GM19023 (cell line): ENCODE results near the gene ACAT2.
"Not testable (repeated sequence)": the region's sequence is repeated elsewhere in the genome, so short reads cannot be mapped to it uniquely, and the experiment has no call there.

Experiments
- ATAC-seq: cut with Tn5 transposase; IDR thresholded peaks from one replicate; pipeline ENCODE4 v1.9.1; 2021; ENCODE audit warnings: mild to moderate bottlenecking, moderate library complexity; ENCODE audit not compliant: unreplicated experiment

The ACAT2 gene

GRCh38 chr6:159762681-159763293 is 942 bp downstream of the ACAT2 start:
- peak; percentile 5 for ATAC-seq

GRCh38 chr6:159766906-159767305 is 5.1 kb downstream of the ACAT2 start:
- no peak for ATAC-seq

GRCh38 chr6:159769470-159769869 is 7.6 kb downstream of the ACAT2 start:
- no peak for ATAC-seq

GRCh38 chr6:159772196-159772595 is 10.4 kb downstream of the ACAT2 start:
- no peak for ATAC-seq

GRCh38 chr6:159777240-159777904 is 15.5 kb downstream of the ACAT2 start:
- ATAC-seq: no peak

GRCh38 chr6:159778131-159778530 is 16.3 kb downstream of the ACAT2 start:
- ATAC-seq: no peak

- no peak for ATAC-seq
Observed at GRCh38 chr6:159778542-159779103, 16.8 kb downstream of the ACAT2 start.

GRCh38 chr6:159788276-159788675 is 26.4 kb downstream of the ACAT2 start:
- no peak for ATAC-seq

- ATAC-seq: no peak
Observed at GRCh38 chr6:159788753-159789376, 27.0 kb downstream of the ACAT2 start.

- ATAC-seq: peak; percentile 79
Observed at GRCh38 chr6:159789377-159790148, 27.7 kb downstream of the ACAT2 start, which contains the start of gene TCP1. Gene TCP1 (minus strand): TSS chr6:159789602. CDS start chr6:159789468, 134 bp downstream.

GRCh38 chr6:159790149-159790955 is 28.5 kb downstream of the ACAT2 start, which contains the start of gene MRPL18:
Gene MRPL18 (plus strand): TSS chr6:159790467. CDS start chr6:159790588, 121 bp downstream.
- peak; percentile 83 for ATAC-seq

GRCh38 chr6:159790956-159791598 is 29.2 kb downstream of the ACAT2 start:
- no peak for ATAC-seq

GRCh38 chr6:159794976-159795375 is 33.1 kb downstream of the ACAT2 start:
- not testable (repeated sequence) for ATAC-seq

- ATAC-seq: no peak
Observed at GRCh38 chr6:159797554-159797953, 35.7 kb downstream of the ACAT2 start.

- ATAC-seq: no peak
Observed at GRCh38 chr6:159800141-159800865, 38.5 kb downstream of the ACAT2 start, which contains the start of gene PNLDC1. Gene PNLDC1 (plus strand): TSS chr6:159800276. CDS start chr6:159800308, 32 bp downstream.

- ATAC-seq: no peak
Observed at GRCh38 chr6:159801935-159802334, 40.1 kb downstream of the ACAT2 start.

- no peak for ATAC-seq
Observed at GRCh38 chr6:159804504-159804903, 42.7 kb downstream of the ACAT2 start.

GRCh38 chr6:159805440-159806020 is 43.7 kb downstream of the ACAT2 start:
- no peak for ATAC-seq
